NB4 (cell line): ENCODE data around the gene SEMA6B.

Source experiments
- CTCF ChIP-seq: IDR thresholded peaks from one replicate; pipeline ENCODE4 v1.5.1; 2012; ENCODE audit warnings: low read depth, low read length
- POLR2A ChIP-seq: IDR thresholded peaks from 2 replicates; pipeline ENCODE4 v1.6.1; 2011; ENCODE audit warnings: mild to moderate bottlenecking; ENCODE audit not compliant: insufficient read length; ENCODE audit errors: extremely low read depth
- TF ChIP-seq, protein P1 (sequence below): IDR thresholded peaks from 2 replicates; pipeline ENCODE4 v1.6.1; 2011; ENCODE audit warnings: low read depth, low read length

DNA sequence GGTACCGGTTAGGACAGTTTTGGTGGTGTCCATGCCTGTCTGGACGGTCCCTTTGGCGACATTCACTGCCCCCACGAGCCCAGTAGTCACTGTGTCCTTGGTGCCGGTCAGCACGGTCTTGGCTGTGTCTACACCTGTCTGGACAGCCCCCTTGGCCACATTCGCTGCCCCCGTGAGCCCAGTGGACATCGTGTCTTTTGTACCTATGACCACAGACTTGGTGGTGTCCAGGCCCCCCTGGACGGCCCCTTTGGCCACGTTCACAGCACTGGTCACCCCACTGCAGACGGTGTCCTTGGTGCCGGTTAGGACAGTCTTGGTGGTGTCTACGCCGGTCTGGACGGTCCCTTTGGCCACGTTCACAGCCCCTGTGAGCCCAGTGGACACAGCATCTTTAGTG lies 47.4 kb downstream of the SEMA6B start:
- TF ChIP-seq CTCF (no peak), POLR2A (no peak)
- TF ChIP-seq, protein P1, sequence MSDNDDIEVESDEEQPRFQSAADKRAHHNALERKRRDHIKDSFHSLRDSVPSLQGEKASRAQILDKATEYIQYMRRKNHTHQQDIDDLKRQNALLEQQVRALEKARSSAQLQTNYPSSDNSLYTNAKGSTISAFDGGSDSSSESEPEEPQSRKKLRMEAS: no peak
